WI38 (cell line): ENCODE results near the gene MT1B.

ENCODE experiments used
- H3K4me3 ChIP-seq: 2 replicates; pipeline ENCODE4 v1.5.1; 2011; ENCODE audit warnings: low read depth, mild to moderate bottlenecking, control low read depth, low read length
- CTCF ChIP-seq: IDR thresholded peaks from 2 replicates; pipeline ENCODE4 v1.5.1; 2012; ENCODE audit warnings: low read depth, mild to moderate bottlenecking, control low read depth, low read length

Gene MT1B

GRCh38 chr16:56679818-56680217 lies 28.1 kb downstream of the MT1B start:
- H3K4me3 ChIP-seq, result no peak overlapping the region
- TF ChIP-seq CTCF, result no peak

GRCh38 chr16:56681939-56682702 lies 30.4 kb downstream of the MT1B start, which contains the start of gene MT1X:
Gene MT1X (plus strand): TSS chr16:56682470. CDS start chr16:56682541, 71 bp downstream.
- peak within 1 kb of the TSS; percentile 64 for H3K4me3 ChIP-seq
- no peak for TF ChIP-seq CTCF

- no peak for TF ChIP-seq CTCF
- peak overlapping the region; percentile 64 for H3K4me3 ChIP-seq
Measured at GRCh38 chr16:56682703-56683397, 31.2 kb downstream of the MT1B start.

GRCh38 chr16:56683424-56684172 lies 31.9 kb downstream of the MT1B start:
- no peak overlapping the region for H3K4me3 ChIP-seq
- TF ChIP-seq CTCF, result no peak

- H3K4me3 ChIP-seq, result no peak overlapping the region
- no peak for TF ChIP-seq CTCF
Measured at GRCh38 chr16:56684256-56684925, 32.7 kb downstream of the MT1B start.

- no peak for TF ChIP-seq CTCF
- no peak overlapping the region for H3K4me3 ChIP-seq
Measured at GRCh38 chr16:56684926-56685590, 33.4 kb downstream of the MT1B start.
